Measurements from ENCODE around the gene PSG4.
"Not testable (repeated sequence)": the region's sequence is repeated elsewhere in the genome, so short reads cannot be mapped to it uniquely, and the experiment has no call there.

The PSG4 gene

DNA sequence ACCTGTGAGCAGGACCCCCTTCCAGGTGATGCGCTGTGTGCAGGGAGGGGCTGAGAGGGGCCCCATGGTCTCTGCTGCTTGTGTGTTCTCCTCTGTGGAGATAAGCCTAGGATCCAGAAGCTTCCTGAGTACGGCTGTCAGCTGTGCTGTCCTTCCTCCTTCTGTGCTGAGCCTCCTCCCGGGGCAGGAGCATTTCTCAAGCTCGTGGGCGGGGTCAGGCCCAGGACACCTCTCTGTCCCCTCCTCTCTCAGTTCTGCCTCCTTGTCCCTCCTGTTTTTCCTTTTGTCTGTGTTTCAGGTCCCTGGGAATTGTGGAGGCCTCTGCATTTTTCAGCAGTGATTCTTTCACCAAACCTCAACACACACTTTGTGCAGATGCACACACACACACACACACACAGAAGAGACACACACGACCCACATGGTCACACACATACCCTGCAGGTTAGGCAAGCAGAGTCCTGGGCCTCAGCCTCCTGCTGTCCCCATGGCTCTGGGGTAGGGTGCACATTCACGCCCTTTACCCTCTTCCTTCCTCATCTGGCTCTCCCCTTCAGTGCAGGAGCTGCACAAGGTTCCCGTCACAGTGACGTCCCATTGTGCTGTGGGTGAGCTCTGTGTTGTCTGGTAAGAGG, at the start of gene PSG4:
PSG4 (minus strand) TSS at position 168 of the 635 bp plus-strand sequence; CDS start at position 66, 102 bp downstream.
- DNase-seq (ENCODE audit: low read depth) = not testable (repeated sequence)

DNA sequence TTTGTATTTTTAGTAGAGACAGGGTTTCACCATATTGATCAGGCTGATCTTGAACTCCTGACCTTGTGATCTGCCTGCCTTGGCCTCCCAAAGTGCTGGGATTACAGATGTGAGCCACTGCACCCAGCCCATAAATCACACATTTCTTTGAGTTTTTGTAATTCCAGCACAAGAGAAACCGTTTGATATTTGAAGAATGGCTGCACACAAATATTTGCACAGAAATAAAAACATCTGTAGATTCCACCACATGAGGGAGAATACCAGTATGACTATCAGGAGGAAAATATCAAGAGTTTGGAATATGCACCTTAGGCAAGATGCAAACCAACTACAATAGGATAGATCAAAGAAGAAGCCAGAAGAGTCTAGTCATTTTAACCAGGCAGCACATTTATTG, 46.0 kb upstream of the PSG4 start:
- not testable (repeated sequence) for DNase-seq (ENCODE audit: low read depth)

DNA sequence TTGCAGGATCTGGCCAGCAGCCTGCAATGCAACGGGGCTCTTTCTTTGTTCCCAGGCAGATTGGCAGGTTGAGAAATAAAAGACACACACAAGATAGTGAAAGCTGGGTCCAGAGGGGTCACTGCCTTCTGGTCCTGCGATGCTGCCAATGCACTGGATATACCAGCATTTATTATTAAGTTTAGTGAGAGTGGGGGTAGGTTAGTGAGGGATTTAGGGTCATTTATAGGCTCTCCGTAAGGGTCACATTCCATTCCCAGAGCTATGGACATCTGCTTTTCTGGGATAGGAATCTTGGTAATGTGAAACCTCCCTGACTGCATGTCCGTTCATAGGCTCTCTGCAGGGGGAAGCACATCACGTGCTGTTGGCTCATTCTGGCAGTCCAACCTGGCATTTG, 44.9 kb upstream of the PSG4 start:
- DNase-seq (ENCODE audit: low read depth) = not testable (repeated sequence)

- not testable (repeated sequence) for DNase-seq (ENCODE audit: low read depth)
These were observed 43.2 kb upstream of the PSG4 start for GRCh38 chr19:43248635-43249002.

DNA sequence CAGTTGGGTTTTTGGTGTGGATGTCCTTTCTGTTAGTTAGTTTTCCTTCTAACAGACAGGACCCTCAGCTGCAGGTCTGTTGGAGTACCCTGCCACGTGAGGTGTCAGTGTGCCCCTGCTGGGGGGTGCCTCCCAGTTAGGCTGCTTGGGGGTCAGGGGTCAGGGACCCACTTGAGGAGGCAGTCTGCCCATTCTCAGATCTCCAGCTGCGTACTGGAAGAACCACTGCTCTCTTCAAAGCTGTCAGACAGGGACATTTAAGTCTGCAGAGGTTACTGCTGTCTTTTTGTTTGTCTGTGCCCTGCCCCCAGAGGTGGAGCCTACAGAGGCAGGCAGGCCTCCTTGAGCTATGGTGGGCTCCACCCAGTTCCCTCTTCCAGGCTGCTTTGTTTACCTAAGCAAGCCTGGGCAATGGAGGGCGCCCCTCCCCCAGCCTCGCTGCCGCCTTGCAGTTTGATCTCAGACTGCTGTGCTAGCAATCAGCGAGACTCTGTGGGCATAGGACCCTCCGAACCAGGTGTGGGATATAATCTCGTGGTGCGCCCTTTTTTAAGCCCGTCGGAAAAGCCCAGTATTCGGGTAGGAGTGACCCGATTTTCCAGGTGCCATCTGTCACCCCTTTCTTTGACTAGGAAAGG, 41.9 kb upstream of the PSG4 start:
- DNase-seq (ENCODE audit: low read depth) = not testable (repeated sequence)

- DNase-seq (ENCODE audit: low read depth) = not testable (repeated sequence)
These were observed 40.4 kb upstream of the PSG4 start for GRCh38 chr19:43245848-43246247.

DNA sequence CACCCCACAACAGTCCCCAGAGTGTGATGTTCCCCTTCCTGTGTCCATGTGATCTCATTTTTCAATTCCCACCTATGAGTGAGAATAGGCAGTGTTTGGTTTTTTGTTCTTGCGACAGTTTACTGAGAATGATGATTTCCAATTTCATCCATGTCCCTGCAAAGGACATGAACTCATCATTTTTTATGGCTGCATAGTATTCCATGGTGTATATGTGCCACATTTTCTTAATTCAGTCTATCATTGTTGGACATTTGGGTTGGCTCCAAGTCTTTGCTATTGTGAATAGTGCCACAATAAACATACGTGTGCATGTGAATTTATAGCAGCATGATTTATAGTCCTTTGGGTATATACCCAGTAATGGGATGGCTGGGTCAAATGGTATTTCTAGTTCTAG, 36.8 kb upstream of the PSG4 start:
- DNase-seq (ENCODE audit: low read depth) = not testable (repeated sequence)

DNA sequence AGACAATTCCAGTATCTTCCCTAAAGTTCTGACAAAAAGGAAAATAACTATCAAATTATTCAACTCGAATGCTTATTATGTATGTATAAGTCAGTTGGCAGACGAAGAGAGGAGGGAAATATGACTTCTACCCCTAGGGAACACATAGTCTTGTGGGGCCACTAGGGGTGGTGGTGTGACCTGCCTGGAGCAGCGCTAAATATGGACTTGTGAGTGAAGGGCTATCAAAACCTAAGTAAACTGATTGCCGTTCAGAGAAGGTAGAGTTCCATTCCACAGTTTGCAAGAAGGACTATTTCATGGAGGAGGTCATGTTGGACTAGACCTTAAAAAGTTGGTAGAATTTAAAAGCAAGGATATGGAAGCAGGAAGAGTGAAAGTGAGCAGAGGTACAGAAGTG, 32.8 kb upstream of the PSG4 start:
- DNase-seq (ENCODE audit: low read depth) = not testable (repeated sequence)

- DNase-seq (ENCODE audit: low read depth) = not testable (repeated sequence)
These were observed 30.2 kb upstream of the PSG4 start for GRCh38 chr19:43235686-43236085.

DNA sequence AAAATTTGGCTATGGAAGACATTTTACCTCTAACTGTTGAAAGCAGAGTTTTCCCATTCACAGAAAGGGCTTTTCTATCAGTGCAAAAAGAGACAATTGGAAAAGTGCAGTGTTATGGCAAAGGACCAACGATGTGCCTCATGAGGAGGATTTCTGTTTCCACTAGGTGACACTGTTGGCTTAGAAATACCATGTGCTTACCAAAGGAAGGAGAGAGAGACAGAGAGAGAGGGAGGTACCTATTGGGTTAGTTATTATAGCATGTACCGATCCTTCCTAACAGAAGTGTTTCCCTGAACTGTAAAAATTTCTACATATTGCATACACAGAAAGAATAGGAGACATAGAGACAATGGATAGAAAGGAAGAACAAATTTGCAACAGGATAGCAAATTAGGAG, 23.9 kb upstream of the PSG4 start:
- no peak for DNase-seq (ENCODE audit: low read depth)

GRCh38 chr19:43228730-43229129, 23.3 kb upstream of the PSG4 start:
- not testable (repeated sequence) for DNase-seq (ENCODE audit: low read depth)

GRCh38 chr19:43226986-43227385, 21.5 kb upstream of the PSG4 start:
- not testable (repeated sequence) for DNase-seq (ENCODE audit: low read depth)

DNA sequence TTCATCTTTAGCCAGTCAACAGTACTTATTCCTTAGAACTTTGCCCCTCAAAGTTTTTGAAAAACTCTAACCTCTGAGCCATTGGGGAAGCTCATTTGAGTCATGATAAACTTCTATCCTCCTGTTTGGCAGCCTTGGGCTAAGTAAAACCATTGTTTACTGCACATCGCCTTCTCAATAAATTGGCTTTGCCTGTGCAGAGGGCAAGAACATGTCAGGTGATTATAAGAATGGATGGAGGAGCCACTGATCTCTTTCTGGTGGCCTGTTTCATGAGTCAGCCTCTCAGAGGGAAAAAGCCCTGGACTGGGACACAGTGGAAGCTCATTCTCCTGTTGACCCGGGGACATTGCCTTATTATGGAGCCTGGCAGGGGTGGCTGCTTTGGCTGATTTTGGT, 19.4 kb upstream of the PSG4 start:
- DNase-seq (ENCODE audit: low read depth) = no peak

DNA sequence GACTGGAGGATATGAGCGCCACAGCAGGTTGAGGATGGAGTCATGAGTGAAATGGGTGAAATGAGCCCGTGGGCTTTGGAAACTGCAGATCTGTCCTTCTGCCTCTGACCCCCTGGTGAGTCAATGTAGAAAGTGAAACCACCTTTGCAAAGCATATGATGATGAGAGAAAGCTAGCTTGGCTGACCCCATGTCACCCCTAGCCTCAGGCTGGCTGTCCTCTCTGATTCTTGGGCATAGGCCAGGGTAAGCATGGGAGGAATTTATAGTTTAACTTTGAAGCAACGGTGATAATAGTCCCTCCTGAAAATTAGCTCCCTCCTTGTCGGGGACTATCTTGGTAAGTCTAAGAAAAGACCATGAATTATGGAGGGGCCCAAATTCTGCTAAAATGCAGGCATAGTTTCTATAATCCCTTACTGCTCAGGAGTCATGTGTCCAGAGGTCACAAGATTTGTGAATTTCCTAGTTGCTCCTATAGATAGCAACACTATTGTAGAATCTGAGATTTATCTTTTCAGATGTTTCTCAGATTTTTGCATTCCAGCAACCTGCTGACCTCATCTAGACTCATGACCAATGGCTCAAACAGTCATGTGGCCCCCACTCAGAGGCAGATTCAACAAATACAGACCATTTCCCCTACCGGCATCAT, 18.9 kb upstream of the PSG4 start:
- not testable (repeated sequence) for DNase-seq (ENCODE audit: low read depth)

DNA sequence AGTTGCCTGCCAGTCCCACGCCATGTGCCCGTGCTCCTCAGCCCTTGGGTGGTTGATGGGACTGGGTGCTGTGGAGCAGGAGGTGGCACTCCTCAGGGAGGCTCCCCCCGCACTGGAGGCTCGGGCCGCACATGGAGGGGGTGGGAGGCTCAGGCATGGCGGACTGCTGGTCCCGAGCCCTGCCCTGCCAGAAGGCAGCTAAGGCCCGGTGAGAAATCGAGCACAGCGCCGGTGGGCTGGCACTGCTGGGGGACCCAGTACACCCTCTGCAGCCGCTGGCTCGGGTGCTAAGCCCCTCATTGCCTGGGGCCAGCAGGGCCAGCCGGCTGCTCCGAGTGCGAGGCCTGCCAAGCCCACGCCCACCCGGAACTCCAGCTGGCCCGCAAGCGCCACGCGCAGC, 16.5 kb upstream of the PSG4 start:
- not testable (repeated sequence) for DNase-seq (ENCODE audit: low read depth)

- not testable (repeated sequence) for DNase-seq (ENCODE audit: low read depth)
These were observed 13.7 kb upstream of the PSG4 start for GRCh38 chr19:43219136-43219535.

DNA sequence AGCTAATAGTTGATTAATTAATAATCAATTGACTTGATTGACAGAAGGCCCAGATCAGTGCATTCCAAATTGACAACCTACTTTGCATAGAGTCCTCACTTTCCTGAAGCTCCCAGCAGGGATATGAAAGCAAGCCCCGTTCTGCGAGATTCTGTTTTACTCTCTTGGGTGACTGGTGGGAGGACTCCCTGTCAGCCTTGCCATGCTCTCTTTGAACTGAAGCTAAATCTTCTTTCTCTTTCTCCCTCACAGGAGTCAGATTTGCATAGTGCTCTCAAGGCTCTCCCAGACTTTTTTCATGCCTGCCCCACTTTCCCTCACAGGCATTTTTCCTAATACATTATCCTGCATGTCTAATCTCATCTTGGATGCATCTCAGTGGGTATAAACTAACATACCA, 10.4 kb upstream of the PSG4 start:
- DNase-seq (ENCODE audit: low read depth) = not testable (repeated sequence)

GRCh38 chr19:43207991-43208390, 2.6 kb upstream of the PSG4 start:
- DNase-seq (ENCODE audit: low read depth) = no peak

DNA sequence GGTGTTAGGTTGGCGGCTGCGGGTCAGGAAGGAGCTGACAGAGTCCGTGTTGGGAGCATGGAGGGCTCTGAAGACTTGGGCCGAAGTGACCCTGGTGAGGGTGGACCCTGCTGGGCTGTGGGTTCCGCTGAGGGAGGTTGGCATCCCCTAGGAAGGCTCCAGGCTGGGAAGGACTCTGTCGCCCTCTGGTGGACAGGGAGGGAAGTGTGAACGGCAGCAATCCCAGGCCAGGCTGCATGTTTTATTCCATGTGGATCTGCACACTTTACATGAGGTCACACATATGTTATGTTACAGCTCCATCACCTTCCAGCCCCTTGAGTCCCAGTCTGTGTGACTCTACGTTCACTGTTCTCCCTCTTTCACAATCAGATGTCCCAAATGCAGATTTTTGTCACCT, 1.7 kb upstream of the PSG4 start:
- not testable (repeated sequence) for DNase-seq (ENCODE audit: low read depth)

DNA sequence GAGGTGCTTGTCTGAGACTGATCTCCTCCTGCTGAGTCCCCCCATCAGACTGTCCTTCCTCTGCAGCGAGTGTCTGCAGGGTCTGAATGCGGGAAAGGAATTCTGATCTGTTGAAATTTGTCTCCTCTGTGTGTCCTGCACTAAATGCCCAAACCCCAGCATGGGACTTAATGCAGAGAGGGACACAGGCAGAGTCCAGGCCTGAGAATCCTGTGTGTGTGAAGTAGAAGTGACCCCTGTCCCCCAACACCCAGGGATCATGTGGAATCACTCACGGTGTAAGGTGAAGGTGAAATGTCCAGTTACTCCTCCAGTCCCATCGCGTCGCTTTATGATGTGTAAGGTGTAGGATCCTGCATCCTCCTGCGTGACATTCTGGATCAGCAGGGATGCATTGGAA, 1.8 kb downstream of the PSG4 start:
- not testable (repeated sequence) for DNase-seq (ENCODE audit: low read depth)

DNA sequence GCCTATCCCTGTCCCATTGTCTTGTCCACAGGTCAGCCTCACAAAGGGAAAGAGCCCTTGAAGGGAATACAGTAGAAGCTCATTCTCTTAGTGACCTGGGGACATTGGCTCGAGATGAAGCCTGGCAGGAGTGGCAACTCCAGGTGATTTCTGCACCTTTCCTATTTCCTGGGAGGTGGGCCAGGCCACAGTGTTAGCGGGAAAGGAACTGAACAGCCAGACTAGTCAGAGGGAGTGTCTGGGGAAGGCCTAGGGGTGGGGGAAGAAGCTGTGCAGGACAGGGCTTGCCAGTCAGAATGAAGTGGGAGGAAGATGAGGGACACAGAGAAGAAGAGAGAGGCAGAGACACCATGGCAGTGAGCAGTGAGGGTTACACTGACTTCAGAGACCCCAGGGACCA, 3.5 kb downstream of the PSG4 start:
- DNase-seq (ENCODE audit: low read depth) = not testable (repeated sequence)

- not testable (repeated sequence) for DNase-seq (ENCODE audit: low read depth)
These were observed 4.1 kb downstream of the PSG4 start for GRCh38 chr19:43201337-43201801.

Data from HS-27A (cell line).